SU-DHL-6 (cell line): ENCODE measurements around the gene PPM1N.

ENCODE experiments used
- CTCF ChIP-seq: fragments of 200-600 bp; sonication (generic); IDR thresholded peaks from one replicate; pipeline ENCODE4 v1.5.1; 2017; ENCODE audit warnings: antibody characterized with exemption, mild to moderate bottlenecking, low read length, moderate library complexity; ENCODE audit not compliant: insufficient read depth, poor library complexity, severe bottlenecking
- EZH2phosphoT487 ChIP-seq: fragments of 200-600 bp; sonication (generic), shearing (Covaris generic); conservative IDR thresholded peaks from 2 replicates; pipeline ENCODE4 v1.6.1; 2018; ENCODE audit warnings: mild to moderate bottlenecking, antibody characterized with exemption, low read length, moderate library complexity, mixed read lengths

GRCh38 chr19:45509692-45510015 lies 11.4 kb downstream of the PPM1N start:
- no peak for TF ChIP-seq CTCF
- no peak for TF ChIP-seq EZH2phosphoT487
